ENCODE results near the gene ARHGAP32.

DNA sequence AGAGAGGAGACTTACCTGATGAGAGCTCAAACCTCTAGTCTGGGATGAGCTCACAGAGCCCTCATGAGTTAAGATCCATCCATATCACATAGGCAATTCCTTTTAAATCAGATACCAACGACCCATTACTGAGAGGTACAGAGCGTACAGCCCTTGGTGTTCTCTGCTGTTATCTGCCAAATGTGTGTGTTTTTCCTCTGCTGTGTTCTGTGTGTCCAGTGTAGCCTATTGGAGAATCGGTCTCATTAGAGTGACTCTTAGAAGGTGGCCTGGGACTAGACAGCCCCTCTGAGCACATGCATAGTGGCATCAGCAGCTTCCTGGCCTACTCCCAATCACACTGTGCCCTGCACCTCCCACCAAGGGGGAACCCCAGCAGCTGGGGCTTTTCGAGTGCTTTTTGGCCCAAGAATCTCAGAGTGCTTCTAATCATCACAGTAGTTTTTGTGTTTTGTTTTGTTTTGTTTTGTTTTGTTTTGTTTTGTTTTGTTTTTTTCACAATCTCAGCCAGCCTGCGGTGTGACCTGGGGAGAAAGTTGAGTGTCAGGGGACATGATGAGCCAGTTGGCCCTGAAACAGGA, 274.9 kb downstream of the ARHGAP32 start:
- TF ChIP-seq POLR2A (IDR thresholded peaks at IDR 0.05; ENCODE audit: low read length) (no peak), GATA1 (IDR thresholded peaks at IDR 0.05; ENCODE audit: low read depth, low read length) (no peak)

Data from erythroblast (primary cell).